SH-SY5Y (cell line): ENCODE data around the gene COPE.

ENCODE experiments used
- GATA2 ChIP-seq: IDR thresholded peaks from 2 replicates; pipeline ENCODE4 v1.6.1; 2011; ENCODE audit warnings: mild to moderate bottlenecking, low read depth, low read length
- GATA3 ChIP-seq: IDR thresholded peaks from 2 replicates; pipeline ENCODE4 v1.6.1; 2011; ENCODE audit warnings: low read depth, mild to moderate bottlenecking, low read length, moderate library complexity

GRCh38 chr19:18896421-18896841 lies 22.8 kb downstream of the COPE start:
- no peak for TF ChIP-seq GATA2
- TF ChIP-seq GATA3 = no peak
